PC-3 (cell line): ENCODE results near the gene CCDC8. TPM values are rescaled to one million over a fixed set of nuclear protein-coding genes. Genes with fewer than 3 reads are reported as not detected.
A peak's percentile ranks its signal among the peaks of the same experiment; 100 is the strongest.

ENCODE experiments used
- ATAC-seq: fragments of 200-7000 bp; cut with Tn5 transposase; 2 replicates; pipeline ENCODE4 v1.9.1; 2020; ENCODE audit warnings: mild to moderate bottlenecking, moderate library complexity
- BruUV-seq: library from RNA; stranded (reverse); fragments of 400-500 nt; replicated peaks from 2 replicates; lab custom pipeline; 2021; lab: Mats Ljungman, UMichigan
- CTCF ChIA-PET: fragments of 300-600 bp; sonication (Branson Sonifier 250); formaldehyde crosslinking; loops from one replicate; lab custom pipeline; 2022; ENCODE audit warnings: antibody characterized with exemption; lab: Charles Lee
- POLR2A ChIA-PET: fragments of 300-600 bp; sonication (Branson Sonifier 250); formaldehyde crosslinking; loops from one replicate; lab custom pipeline; 2022; ENCODE audit warnings: antibody characterized with exemption; ENCODE audit not compliant: unreplicated experiment; lab: Charles Lee
- DNase-seq: peaks from one replicate; pipeline ENCODE4 v3.0.0-alpha.2; 2015
- H2AFZ ChIP-seq: fragments of 300-600 bp; sonication (generic); 2 replicates; pipeline ENCODE4 v1.6.0; 2016; ENCODE audit warnings: antibody characterized with exemption, low read length
- H3F3A ChIP-seq: fragments of 300-600 bp; sonication (generic); one replicate; pipeline ENCODE4 v1.6.0; 2017; ENCODE audit warnings: antibody characterized with exemption, low read length, control low read depth, mild to moderate bottlenecking; ENCODE audit not compliant: unreplicated experiment
- H3K27ac ChIP-seq: fragments of 300-600 bp; sonication (generic); 2 replicates; pipeline ENCODE4 v1.5.1; 2016; ENCODE audit warnings: mild to moderate bottlenecking, low read length
- H3K27me3 ChIP-seq: fragments of 300-600 bp; sonication (generic); 2 replicates; pipeline ENCODE4 v1.6.1; 2016; ENCODE audit warnings: low read length, mixed read lengths
- H3K36me3 ChIP-seq: fragments of 300-600 bp; sonication (generic); 2 replicates; pipeline ENCODE4 v1.6.1; 2016; ENCODE audit warnings: low read depth, mixed run types, low read length, mixed read lengths
- H3K4me1 ChIP-seq: fragments of 300-600 bp; sonication (generic); 2 replicates; pipeline ENCODE4 v1.5.1; 2016; ENCODE audit warnings: low read length; ENCODE audit not compliant: insufficient read depth
- H3K4me2 ChIP-seq: fragments of 300-600 bp; sonication (generic); 2 replicates; pipeline ENCODE4 v1.6.0; 2016; ENCODE audit warnings: low read length
- H3K4me3 ChIP-seq: fragments of 300-600 bp; sonication (generic); 2 replicates; pipeline ENCODE4 v1.5.1; 2016; ENCODE audit warnings: mild to moderate bottlenecking, low read length, mixed read lengths
- H3K79me2 ChIP-seq: fragments of 300-600 bp; sonication (generic); 2 replicates; pipeline ENCODE4 v1.6.1; 2017; ENCODE audit warnings: low read length, mixed read lengths
- H3K9ac ChIP-seq: fragments of 300-600 bp; sonication (generic); 2 replicates; pipeline ENCODE4 v1.6.0; 2016; ENCODE audit warnings: mild to moderate bottlenecking, low read length
- H3K9me2 ChIP-seq: fragments of 300-600 bp; sonication (generic); replicated peaks from 2 replicates; pipeline ENCODE4 v1.6.1; 2016; ENCODE audit warnings: mixed run types, low read length, mixed read lengths
- H3K9me3 ChIP-seq: fragments of 300-600 bp; sonication (generic); 2 replicates; pipeline ENCODE4 v1.6.1; 2016; ENCODE audit warnings: low read length, mixed read lengths
- H4K20me1 ChIP-seq: fragments of 300-600 bp; sonication (generic); 2 replicates; pipeline ENCODE4 v1.6.1; 2016; ENCODE audit warnings: low read length, mixed read lengths
- EZH2 ChIP-seq: fragments of 300-600 bp; sonication (generic); IDR thresholded peaks from one replicate; pipeline ENCODE4 v1.6.1; 2017; ENCODE audit warnings: antibody characterized with exemption, mild to moderate bottlenecking, low read length; ENCODE audit not compliant: unreplicated experiment
- EZH2phosphoT487 ChIP-seq: fragments of 300-600 bp; sonication (generic); IDR thresholded peaks from 2 replicates; pipeline ENCODE4 v1.6.1; 2018; ENCODE audit warnings: mild to moderate bottlenecking, antibody characterized with exemption, low read length, borderline replicate concordance
- intact Hi-C: fragments of 100-400 bp; cut with micrococcal nuclease; formaldehyde crosslinking; loops from 2 replicates; pipeline ENCODE4 v1.9.0; 2023
- total RNA-seq: library from RNA; depleted of rRNA; stranded (reverse); fragments of >200 nt; gene quantifications from 2 replicates; pipeline ENCODE4 v1.2.3, GENCODE V29; 2014
- TF ChIP-seq, protein P1 (sequence below): fragments of 300-600 bp; sonication (generic); conservative IDR thresholded peaks from 2 replicates; pipeline ENCODE4 v1.5.1; 2017; ENCODE audit warnings: antibody characterized with exemption, low read depth, mild to moderate bottlenecking, low read length

The CCDC8 gene
- total RNA-seq, 1 experiment from 2014 or later = not detected

GRCh38 chr19:46394402-46394797, 19.0 kb downstream of the CCDC8 start:
- Histone ChIP-seq H3F3A (no peaks in the 10 kb centered on the region), H3K4me1 (no peaks in the 10 kb centered on the region), H3K27ac (no peak overlapping the region), H3K4me2 (no peak overlapping the region), H3K4me3 (no peak overlapping the region), H3K9me3 (no peaks in the 10 kb centered on the region), H3K79me2 (no peaks in the 10 kb centered on the region), H4K20me1 (no peaks in the 10 kb centered on the region), H3K9me2 (no peaks in the 10 kb centered on the region), H2AFZ (no peak overlapping the region), H3K9ac (no peak overlapping the region), H3K27me3 (no peaks in the 10 kb centered on the region), H3K36me3 (peaks cover 2% of the 10 kb centered on the region; the same call in 1 of the 2 replicates)
- ChIA-PET CTCF (interaction anchor here (0.6 kb wide), 1 partner anchor 177 kb away, joined by 3 read pairs; no protein-coding TSS in a partner anchor), POLR2A (no interaction called here)
- TSS peak; percentile 27 for BruUV-seq
- intact Hi-C loops = loop anchor here (2.0 kb wide), 1 partner anchor 114 kb away; no protein-coding TSS in a partner anchor
- TF ChIP-seq EZH2phosphoT487 (no peak), EZH2 (no peak)
- TF ChIP-seq, protein P1, sequence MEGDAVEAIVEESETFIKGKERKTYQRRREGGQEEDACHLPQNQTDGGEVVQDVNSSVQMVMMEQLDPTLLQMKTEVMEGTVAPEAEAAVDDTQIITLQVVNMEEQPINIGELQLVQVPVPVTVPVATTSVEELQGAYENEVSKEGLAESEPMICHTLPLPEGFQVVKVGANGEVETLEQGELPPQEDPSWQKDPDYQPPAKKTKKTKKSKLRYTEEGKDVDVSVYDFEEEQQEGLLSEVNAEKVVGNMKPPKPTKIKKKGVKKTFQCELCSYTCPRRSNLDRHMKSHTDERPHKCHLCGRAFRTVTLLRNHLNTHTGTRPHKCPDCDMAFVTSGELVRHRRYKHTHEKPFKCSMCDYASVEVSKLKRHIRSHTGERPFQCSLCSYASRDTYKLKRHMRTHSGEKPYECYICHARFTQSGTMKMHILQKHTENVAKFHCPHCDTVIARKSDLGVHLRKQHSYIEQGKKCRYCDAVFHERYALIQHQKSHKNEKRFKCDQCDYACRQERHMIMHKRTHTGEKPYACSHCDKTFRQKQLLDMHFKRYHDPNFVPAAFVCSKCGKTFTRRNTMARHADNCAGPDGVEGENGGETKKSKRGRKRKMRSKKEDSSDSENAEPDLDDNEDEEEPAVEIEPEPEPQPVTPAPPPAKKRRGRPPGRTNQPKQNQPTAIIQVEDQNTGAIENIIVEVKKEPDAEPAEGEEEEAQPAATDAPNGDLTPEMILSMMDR = no peak
- DNase-seq (no peak), ATAC-seq (no peak)

GRCh38 chr19:46393456-46394401, 19.6 kb downstream of the CCDC8 start:
- H2AFZ ChIP-seq = no peak overlapping the region
- H3K27me3 ChIP-seq = no peaks in the 10 kb centered on the region
- POLR2A ChIA-PET = no interaction called here

More at GRCh38 chr19:46393456-46394401, 19.6 kb downstream of the CCDC8 start:
- H3K4me1 ChIP-seq = no peaks in the 10 kb centered on the region
- H3F3A ChIP-seq = no peaks in the 10 kb centered on the region
- H3K9me2 ChIP-seq = no peaks in the 10 kb centered on the region
- peaks cover 5% of the 10 kb centered on the region; the same call in 1 of the 2 replicates for H3K36me3 ChIP-seq
- H3K9me3 ChIP-seq = no peaks in the 10 kb centered on the region
- TSS peak; percentile 17 for BruUV-seq
- ATAC-seq (no peak), DNase-seq (no peak)
- CTCF ChIA-PET = no interaction called here
- H3K27ac ChIP-seq = no peak overlapping the region
- intact Hi-C loops = loop anchor here (2.0 kb wide), 1 partner anchor 113 kb away; no protein-coding TSS in a partner anchor
- TF ChIP-seq EZH2phosphoT487 (no peak), EZH2 (no peak)
- TF ChIP-seq, protein P1 = no peak
- H3K79me2 ChIP-seq = no peaks in the 10 kb centered on the region
- no peak overlapping the region for H3K9ac ChIP-seq
- H3K4me3 ChIP-seq = no peak overlapping the region
- H4K20me1 ChIP-seq = no peaks in the 10 kb centered on the region
- H3K4me2 ChIP-seq = no peak overlapping the region
